ENCODE results near the gene TAX1BP3. TPM values are rescaled to one million over a fixed set of nuclear protein-coding genes. Genes with fewer than 3 reads are reported as not detected.

Gene TAX1BP3
- total RNA-seq, 1 donor from 2014 or later: 96.6 TPM

DNA sequence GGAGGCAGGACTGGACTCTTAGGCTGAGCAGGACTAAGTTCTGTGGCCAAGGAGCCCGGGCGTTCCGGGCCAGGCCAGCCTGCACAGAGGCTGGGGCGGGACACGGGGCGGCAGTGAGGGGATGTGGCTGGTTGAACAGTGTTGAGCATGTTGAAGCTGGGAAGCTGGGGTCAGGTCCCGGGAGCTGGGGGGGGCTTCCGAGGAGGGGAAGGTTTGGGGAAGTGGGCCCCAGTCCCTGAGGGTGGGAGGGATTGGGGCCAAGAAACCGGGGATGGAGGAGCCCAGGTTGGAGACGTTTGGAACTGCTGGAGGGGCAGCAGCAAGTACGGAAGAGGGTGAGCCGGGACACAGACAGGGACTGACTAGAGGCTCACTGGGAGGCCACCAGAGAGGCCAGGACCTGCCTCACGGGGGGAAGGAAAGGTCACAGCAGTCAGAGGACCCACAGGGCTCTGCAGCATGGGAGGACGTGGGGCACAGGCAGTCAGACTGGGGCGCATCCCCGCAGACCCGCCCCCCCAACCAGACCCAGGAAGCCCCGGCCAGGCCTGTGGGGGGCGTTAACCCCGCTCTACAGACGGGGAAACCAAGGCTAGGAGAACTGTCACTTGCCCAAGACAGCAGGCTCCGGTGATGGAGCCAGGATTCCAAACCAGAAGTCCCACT, 9.5 kb downstream of the TAX1BP3 start:
- no peak for DNase-seq (ENCODE audit: low spot score)

GRCh38 chr17:3657874-3658783, 10.2 kb downstream of the TAX1BP3 start:
- no peak for DNase-seq (ENCODE audit: low spot score)

- DNase-seq (ENCODE audit: low spot score): no peak
These were observed 10.8 kb downstream of the TAX1BP3 start for GRCh38 chr17:3657588-3657869.

DNA sequence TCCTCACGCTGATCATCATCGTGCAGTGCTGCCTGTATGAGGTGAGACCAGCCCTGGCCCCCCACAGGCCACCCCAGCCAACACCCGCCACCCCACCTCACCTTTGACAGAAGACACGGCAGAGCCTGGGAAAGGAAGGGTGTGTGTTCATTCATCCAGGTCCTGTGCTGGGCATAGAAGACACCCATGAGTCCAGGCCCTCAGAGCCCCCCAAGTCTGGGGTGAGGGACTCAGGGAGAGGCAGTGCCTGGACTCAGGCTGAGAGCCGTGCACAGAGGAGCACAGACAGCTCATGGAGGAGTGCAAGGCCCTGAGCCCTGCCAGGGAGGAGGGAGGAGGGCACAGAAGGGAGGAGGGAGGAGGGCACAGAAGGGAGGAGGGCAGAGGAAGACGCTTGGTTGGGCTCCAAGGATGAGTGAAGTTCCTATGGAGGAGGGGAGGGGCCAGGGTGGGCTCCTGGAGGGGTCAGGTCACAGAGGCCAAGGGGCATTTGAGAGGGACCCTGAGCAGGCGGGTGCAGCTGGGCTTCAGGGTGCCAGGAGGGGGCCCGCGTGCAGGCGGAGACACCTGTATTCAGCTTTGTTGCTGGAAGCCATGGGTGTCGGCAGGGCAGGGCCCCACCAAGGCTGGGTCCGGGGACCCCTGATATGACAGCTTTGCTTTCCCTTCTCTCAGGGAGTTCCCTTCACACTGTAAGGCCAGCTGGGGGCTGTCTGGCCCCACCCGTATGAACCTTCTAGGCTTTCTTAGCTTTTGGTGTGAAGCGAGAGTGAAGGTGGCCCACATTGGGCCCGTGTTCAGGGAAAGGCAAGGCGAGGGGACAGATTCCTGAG, 11.4 kb downstream of the TAX1BP3 start:
- DNase-seq (ENCODE audit: low spot score): no peak

- DNase-seq (ENCODE audit: low spot score): no peak
These were observed 12.0 kb downstream of the TAX1BP3 start for GRCh38 chr17:3656353-3656752.

DNA sequence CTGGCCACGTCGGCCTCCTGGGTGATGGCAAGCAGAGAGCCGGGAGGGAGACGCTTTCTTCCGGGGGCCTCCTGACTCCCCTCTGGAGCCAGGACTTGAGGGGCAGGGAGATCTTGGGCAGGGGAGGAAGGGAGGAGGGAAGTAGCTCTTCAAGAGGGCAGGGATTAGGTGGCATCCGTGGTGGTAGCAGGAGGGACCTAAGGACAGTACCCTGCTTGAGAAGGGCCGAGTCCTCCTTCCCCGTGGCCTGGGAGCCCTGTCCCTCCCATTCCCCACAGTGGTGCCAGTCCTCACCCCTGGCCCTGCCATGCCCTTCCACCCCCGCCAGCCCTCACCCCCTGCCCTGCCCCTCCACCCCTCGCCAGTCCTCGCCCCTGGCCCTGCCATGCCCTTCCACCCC, 12.6 kb downstream of the TAX1BP3 start:
- DNase-seq (ENCODE audit: low spot score): no peak

DNA sequence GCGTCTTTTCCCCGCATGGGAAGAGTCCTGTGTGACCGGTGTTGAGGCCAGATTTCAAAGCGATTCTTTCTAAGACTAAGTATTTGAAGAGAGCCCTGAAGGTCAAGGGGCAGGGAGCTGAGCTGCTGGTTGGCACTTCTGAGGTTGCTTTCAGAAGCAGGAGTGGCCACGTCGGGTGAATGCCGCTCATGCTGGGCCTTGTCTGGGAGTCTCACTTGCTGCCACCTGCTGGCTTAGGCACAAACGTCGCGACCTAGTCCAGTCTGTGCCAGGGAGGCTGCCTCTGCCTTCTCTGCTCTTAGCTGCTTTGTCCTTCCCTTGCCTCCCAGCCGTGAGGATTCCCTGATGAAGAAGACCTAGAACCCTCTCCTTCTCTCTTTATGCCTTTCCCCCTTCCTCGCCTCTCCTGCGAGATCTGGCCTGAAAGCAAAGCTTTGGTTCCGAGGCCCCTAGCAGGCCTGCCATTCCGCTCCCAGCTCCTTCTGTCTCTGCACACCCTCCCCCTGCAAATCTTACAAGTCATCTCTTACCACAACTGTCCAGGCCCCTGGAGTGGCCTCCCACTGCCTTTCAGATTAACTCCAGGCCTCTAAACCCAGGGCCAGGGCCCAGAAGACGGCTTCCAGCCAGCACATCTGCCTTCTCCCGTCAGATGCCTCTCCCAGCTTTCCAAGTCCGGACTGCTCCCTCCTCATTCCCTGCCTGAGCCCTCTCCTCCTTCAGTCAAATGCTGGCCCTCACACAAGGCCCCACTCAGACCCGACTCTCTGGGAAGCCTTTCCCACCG, 20.4 kb downstream of the TAX1BP3 start:
- DNase-seq (ENCODE audit: low spot score): no peak

DNA sequence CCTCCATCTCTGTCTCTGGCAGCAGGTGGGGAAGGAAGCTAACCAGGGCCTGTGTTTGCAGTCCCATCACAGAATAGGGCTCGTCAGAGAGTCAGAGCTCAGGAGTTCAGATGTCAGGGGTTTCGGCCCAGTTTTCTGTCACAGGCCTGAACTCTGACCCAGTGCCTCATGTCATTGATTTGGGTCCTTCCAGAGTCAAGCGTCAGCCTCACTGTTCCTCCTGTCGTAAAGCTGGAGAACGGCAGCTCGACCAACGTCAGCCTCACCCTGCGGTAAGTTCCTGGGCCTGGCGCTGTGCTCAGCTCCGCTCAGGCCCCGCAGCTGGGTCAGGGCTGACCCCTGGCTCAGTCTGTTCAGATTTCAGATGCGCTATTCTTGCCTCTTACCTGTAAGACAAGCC, 21.1 kb downstream of the TAX1BP3 start:
- DNase-seq (ENCODE audit: low spot score): no peak

- no peak for DNase-seq (ENCODE audit: low spot score)
These were observed 23.1 kb downstream of the TAX1BP3 start for GRCh38 chr17:3645310-3645709.

- DNase-seq (ENCODE audit: low spot score): no peak
These were observed 24.5 kb downstream of the TAX1BP3 start for GRCh38 chr17:3643889-3644349.

GRCh38 chr17:3641717-3642486, 26.5 kb downstream of the TAX1BP3 start:
- DNase-seq (ENCODE audit: low spot score): no peak

DNA sequence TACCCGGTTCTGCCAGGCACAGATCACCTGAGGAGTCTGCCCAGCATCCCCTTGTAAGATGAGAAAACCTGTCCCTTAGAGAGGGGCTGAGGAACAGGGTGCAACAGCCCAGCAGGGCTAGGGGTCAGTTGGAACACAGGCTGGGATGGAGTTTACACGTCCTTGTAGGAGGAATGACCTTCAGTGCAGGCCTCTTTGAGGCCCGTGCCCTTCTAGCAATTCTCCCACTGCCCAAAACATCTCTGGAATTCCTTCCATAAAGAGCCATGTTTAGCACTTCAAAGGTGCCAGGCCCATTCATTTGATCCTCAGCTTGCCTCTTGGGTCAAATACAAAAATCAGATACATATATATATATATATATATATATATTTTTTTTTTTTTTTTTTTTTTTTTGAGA, 27.4 kb downstream of the TAX1BP3 start:
- no peak for DNase-seq (ENCODE audit: low spot score)

DNA sequence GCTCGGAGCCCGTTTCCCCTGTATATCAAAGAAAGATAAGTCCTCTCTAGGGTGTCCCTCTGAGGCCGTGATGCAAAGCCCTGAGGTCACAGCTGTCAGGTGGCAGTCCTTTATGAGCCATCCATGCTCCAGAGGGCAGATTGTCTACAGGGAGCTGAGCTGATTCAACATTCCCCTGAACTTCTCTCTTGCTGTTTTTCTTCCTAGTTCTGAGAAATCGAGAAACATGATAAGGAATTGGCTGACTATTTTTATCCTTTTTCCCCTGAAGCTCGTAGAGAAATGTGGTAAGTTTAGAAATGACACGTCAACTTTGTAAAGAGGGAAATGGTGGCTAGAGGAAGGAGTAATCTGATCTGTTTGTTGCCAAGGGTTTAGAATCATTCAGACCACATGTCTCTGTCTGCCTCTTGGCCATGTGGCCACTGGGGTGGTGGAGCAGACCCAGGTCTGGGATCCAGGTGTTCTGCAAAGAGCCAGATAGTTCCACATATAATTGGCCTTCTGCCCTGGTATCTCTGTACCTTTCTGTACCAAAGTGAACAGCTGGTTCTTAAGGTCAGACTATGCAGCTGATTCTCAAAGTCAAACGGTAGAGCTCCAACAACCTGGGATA, 28.3 kb downstream of the TAX1BP3 start:
- no peak for DNase-seq (ENCODE audit: low spot score)

- no peak for DNase-seq (ENCODE audit: low spot score)
These were observed 31.4 kb downstream of the TAX1BP3 start for GRCh38 chr17:3636908-3637373.

DNA sequence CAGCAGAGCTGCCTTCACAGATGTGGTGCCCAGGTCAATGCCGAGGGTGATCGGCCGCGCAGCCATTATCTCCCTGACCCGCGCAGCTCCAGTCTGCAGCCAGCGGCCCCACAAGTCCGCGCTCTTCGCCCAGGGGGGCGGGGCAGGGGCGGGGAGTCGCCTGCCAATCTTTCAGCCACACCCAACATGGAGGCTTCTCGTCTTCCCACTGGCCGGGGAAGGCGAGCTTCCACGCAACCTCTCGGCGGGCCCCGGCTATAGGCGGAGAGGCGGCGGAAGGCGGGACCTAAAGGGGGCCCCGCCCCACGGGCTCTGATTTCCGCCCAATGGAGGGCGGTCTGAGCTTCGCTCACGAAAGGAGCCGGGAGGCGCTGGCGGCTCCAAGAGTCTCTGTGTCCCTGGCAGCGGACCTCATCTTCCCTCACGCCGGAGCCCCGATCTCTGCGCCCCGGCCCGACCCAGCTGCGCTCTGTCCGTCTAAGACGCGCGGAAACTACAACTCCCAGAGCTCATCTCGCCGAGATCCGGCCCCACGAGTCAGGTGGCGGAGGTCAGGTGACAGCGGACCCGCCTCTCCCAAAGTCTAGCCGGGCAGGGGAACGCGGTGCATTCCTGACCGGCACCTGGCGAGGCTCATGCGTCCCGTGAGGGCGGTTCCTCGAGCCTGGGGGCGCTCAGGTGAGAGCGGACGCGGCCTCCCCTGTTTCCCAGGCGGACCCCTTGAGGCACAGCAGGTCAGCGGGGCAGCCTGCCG, 32.0 kb downstream of the TAX1BP3 start, which contains the start of the genes CTNS and SHPK:
Gene CTNS (plus strand): TSS at position 607 of the 754 bp plus-strand sequence. CDS start 3,447 bp downstream, outside the sequence.
Gene SHPK (minus strand): TSS at position 97 of the 754 bp plus-strand sequence. CDS start 31 bp downstream, at position 66.
- peak; percentile 98 for DNase-seq (ENCODE audit: low spot score)

GRCh38 chr17:3635474-3636153, 32.8 kb downstream of the TAX1BP3 start:
- DNase-seq (ENCODE audit: low spot score): no peak

DNA sequence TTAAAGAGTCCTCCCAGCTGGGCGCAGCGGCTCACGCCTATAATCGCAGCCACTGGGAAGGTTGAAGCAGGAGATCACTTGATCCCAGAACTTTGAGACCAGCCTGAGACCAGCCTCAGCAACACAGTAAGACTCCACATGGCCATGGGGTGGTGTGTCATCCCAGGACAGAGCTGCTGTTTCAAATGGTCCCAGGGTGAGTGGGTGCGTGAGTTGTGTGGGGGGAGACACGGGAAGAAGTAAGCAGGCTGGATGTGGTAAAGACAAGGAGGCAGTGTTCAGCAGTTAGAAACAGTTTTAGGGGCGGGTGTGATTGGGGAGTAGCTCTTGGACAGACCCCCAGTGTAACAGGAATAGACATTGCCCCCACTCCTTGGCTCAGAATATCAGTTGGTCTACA, 36.1 kb downstream of the TAX1BP3 start:
- no peak for DNase-seq (ENCODE audit: low spot score)

DNA sequence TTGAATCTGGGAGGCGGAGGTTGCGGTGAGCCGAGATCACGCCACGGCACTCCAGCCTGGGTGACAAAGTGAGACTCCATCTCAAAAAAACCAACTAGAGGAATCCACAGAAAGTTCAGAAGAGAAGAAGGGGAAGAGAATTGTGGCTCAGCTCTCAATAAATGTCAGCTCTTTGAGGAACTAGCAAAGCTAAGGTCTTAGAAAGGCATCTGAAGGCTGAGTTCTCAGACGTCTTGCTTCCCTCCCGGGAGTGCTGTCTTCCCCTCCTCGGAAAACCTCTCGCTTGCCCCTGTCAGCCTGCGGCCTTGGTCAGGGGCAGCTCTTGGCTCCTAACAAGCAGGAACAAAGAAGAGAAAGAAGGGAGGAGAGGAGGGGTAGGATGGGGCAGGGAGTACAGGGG, 37.6 kb downstream of the TAX1BP3 start:
- no peak for DNase-seq (ENCODE audit: low spot score)
